OCI-LY7 (cell line): ENCODE results near the gene TRIM22.

Source experiments
- CTCF ChIP-seq: fragments of 200-600 bp; sonication (generic); conservative IDR thresholded peaks from 2 replicates; pipeline ENCODE4 v1.5.1; 2014; ENCODE audit warnings: mild to moderate bottlenecking, antibody characterized with exemption, low read length, moderate library complexity, mixed read lengths
- EZH2phosphoT487 ChIP-seq: fragments of 200-600 bp; sonication (generic); IDR thresholded peaks from 2 replicates; pipeline ENCODE4 v1.6.1; 2018; ENCODE audit warnings: low read depth, borderline replicate concordance, mild to moderate bottlenecking, mixed run types, antibody characterized with exemption, low read length, moderate library complexity, mixed read lengths

GRCh38 chr11:5696210-5696609, 6.6 kb downstream of the TRIM22 start:
- TF ChIP-seq CTCF = no peak
- no peak for TF ChIP-seq EZH2phosphoT487
